GM21717 (cell line): ENCODE results near the gene POLA1.
A peak's percentile ranks its signal among the peaks of the same experiment; 100 is the strongest.

Source experiments
- ATAC-seq: cut with Tn5 transposase; IDR thresholded peaks from one replicate; pipeline ENCODE4 v1.9.1; 2021; ENCODE audit warnings: mild to moderate bottlenecking, moderate library complexity; ENCODE audit not compliant: unreplicated experiment

POLA1 gene

DNA sequence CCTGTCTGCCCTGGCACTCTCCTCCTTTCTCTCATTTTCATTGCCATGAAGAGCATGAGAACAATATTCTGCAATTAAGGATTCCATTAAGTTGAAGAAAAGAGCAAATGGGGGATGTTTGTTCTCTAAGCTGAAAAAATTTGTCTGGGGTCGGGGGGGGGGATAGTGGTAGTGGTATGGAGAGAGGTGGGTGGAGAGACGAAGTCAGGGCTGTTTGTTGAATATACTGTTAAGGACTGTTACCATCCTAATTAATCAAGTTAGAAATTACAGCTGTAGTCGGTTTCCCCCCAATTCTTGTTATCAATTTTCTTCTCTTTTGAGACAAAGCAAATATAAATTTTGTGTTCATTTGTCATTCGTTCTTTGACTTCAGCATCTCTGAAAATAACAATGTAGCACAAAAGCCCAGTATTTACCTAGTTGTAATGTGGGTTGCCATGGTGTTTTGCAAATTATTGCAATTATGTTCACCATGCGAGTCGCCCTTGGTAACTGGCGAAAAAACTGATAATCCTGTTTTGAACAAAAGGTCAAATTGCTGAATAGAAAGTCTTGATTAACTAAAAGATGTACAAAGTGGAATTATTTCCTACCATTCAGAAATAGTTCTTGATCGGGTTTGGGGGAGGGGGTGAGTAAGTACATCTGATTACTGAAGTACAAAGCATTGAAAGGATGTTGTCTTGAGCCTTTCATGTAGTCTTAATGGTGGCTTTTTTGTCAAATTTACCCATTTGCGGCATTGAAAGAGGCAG is 183.0 kb downstream of the POLA1 start:
- no peak for ATAC-seq

- ATAC-seq = no peak
Measured at GRCh38 chrX:24877288-24877664, 183.6 kb downstream of the POLA1 start.

DNA sequence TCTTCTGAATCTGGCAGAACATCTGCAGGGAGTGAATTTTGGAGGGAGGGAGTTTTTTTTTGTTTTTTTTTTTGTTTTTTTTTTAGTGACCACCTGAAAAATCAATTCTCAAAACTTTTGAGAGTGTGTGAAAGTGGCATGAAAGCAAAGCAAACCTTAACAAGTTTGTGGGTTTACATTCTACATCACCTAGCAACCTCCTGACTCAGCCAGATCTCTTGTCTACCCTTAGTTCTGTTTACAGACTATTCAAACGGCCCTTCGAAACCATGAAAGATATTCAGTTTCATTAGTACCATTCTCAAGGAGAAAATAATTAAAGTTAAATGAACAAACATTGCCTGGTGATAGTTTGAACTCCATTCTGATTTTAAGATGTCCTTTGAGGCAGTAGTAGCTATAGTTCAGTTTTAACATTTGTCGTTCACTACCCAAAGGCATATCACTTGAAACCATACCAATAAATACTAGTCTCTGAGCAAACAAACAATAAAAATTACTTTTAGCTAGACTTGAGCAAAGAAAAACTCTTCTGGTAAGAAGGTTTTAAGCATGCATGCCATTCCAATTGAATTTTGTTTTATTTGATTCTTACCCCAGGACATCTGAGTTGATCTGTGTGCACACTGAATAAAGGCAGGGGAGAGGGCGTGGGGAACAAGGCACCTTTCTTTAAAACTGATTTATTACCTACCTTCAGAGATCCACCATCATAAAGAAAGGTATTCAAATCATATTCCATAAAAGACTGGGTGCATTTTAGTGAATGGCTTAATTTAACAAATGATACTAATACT is 184.3 kb downstream of the POLA1 start:
- ATAC-seq = no peak

- ATAC-seq = no peak
Measured at GRCh38 chrX:24879679-24880078, 186.0 kb downstream of the POLA1 start.

GRCh38 chrX:24886916-24887315 is 193.2 kb downstream of the POLA1 start:
- no peak for ATAC-seq

GRCh38 chrX:24890677-24891076 is 197.0 kb downstream of the POLA1 start:
- no peak for ATAC-seq

GRCh38 chrX:24899391-24899790 is 205.7 kb downstream of the POLA1 start:
- ATAC-seq = no peak

- ATAC-seq = no peak
Measured at GRCh38 chrX:24900234-24900633, 206.5 kb downstream of the POLA1 start.

DNA sequence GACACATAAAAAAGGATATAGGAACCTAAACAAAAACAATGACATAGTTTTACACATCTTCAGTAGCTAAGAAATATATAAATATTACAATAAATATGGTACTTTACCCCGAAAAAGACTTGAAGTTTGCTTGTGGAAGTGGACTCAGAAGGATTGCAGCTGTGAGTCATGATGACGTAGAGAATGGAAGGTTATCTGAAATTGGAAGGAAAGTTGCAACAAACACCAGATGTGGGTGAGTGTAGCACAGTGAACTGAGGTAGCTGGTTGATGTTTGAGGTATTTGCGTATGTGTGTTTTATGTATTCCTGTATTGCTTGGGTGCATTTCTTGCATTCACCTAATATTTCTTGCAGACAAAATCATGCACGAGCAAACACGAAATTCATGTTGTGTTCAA is 209.1 kb downstream of the POLA1 start:
- ATAC-seq = no peak

GRCh38 chrX:24918715-24919114 is 225.0 kb downstream of the POLA1 start:
- no peak for ATAC-seq

- peak; percentile 61 for ATAC-seq
Measured at GRCh38 chrX:24920769-24921168, 227.1 kb downstream of the POLA1 start.

- no peak for ATAC-seq
Measured at GRCh38 chrX:24925430-24925829, 231.7 kb downstream of the POLA1 start.

GRCh38 chrX:24927372-24927771 is 233.7 kb downstream of the POLA1 start:
- no peak for ATAC-seq

GRCh38 chrX:24928114-24928513 is 234.4 kb downstream of the POLA1 start:
- ATAC-seq = no peak

- no peak for ATAC-seq
Measured at GRCh38 chrX:24934279-24934678, 240.6 kb downstream of the POLA1 start.

GRCh38 chrX:24945009-24945408 is 251.3 kb downstream of the POLA1 start:
- ATAC-seq = no peak

DNA sequence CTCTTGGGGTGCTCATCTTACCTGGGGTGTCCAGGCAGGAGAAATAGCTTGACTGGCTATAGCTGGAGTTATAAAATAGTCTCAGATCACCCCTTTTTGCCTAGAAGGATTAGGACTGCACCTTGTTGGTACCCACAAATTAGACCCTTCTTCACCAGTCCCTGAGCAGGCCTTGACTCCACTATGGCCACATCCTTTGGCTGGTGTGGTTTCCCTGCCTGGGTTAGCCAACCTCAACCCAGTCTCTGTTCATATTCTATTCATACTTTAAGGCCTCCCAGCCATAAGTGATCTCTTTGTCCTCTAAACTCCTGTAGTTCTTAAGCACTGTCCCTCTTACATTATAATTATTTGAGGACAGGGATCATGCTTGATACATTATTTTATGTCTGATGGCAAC is 252.7 kb downstream of the POLA1 start:
- no peak for ATAC-seq

DNA sequence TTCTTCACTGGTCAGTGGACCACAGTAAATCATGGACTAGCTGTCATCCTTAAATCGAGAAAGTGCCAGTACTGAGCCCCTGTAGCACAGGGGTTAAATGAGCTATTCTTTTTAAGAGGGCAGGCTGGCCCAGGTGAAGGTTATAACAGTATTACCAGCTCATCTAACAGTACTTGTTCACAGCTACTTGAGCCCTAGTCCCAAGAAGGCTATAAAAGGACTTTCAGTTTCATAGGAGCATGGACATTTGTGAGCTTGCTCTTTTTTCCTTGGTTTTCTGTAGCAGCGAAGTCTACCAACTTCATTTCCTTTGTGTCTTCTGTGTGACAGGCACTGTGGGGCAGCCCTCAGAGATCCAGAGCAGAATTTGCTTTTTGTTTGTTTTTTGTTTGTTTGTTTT is 261.0 kb downstream of the POLA1 start:
- no peak for ATAC-seq

DNA sequence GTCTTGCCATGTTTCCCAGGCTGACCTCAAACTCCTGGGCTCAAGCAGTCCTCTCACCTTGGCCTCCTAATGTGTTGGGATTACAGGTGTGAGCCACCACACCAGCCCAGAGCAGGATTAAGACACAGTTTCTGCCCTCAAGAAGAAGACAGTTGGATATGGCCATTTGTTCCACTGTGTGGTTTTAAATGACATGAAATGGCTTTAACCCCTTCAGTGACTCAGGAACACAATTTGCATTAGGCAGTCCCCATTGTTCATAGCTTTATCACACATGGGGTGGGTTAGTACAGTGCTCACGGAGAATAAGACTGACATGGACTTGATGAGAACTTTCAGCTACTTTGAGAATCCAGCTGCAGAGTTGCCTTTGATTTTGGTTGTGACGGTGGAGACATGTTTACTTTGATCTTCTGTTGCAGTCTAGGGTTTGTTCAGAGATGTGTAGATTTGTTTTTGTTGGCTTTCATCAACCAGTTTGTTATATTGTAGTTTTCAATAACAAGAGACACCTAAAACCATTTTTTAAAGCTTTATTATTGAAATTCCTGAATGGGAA is 261.7 kb downstream of the POLA1 start:
- ATAC-seq = no peak

- ATAC-seq = no peak
Measured at GRCh38 chrX:24956828-24957227, 263.1 kb downstream of the POLA1 start.

DNA sequence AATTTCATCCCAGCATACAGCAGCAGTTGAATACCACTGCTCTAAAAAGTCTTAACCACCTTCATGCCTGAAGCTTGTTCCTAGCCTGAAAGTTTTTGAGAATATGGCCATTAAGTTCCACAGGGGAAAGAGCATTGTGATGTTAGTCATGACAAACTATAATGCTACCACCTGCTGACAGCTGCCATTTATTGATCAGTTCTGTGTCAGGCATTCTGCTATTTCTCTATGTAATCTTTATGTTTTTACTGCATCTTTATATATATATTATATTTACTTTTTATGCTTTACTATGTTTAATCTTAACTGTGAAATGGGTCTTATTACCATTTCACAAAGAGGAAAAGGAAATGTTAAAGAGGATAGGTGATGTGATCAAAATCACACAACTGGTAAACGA is 268.1 kb downstream of the POLA1 start:
- no peak for ATAC-seq

DNA sequence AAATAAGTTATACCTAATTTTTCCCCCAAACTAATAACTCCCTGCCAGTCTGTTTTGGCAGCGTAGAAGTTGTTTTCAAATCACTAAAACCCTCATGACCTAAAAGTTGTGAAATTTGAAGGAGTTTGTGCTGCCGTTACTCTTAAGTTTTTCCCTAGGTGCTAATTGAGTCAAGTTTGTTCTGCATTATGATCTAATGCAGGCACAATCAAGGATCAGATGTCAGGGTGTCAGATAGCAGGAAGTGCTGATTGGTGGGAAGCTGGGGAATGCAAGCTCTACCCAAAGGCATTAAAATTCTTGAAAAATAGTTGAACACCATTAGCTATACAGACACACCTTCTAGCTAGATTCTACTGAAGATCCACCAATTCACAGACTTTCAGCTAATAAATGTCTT is 270.1 kb downstream of the POLA1 start:
- no peak for ATAC-seq
